Activated CD8-positive, alpha-beta T cell treated with anti-CD3 and anti-CD28 coated beads for 36 hours (primary cell): ENCODE data around the gene PCOLCE2. TPM values are rescaled to one million over a fixed set of nuclear protein-coding genes. Genes with fewer than 3 reads are reported as not detected.

Source experiments
- ATAC-seq: fragments of 200-7000 bp; cut with Tn5 transposase; one replicate; pipeline ENCODE4 v1.10.0; 2021; ENCODE audit warnings: mild to moderate bottlenecking, moderate library complexity
- CTCF ChIA-PET: fragments of 350-600 bp; sonication (Branson Sonifier 250); formaldehyde crosslinking; loops from one replicate; lab custom pipeline; 2021; ENCODE audit warnings: antibody characterized with exemption; lab: Charles Lee
- POLR2A ChIA-PET: fragments of 350-600 bp; sonication (Branson Sonifier 250); formaldehyde crosslinking; loops from one replicate; lab custom pipeline; 2021; ENCODE audit warnings: antibody characterized with exemption; lab: Charles Lee
- DNase-seq: peaks from one replicate; pipeline ENCODE4 v3.0.0-alpha.2; 2020
- H3K27ac Mint-ChIP-seq: one replicate; pipeline ENCODE4 v1.8.0; 2021; ENCODE audit warnings: mild to moderate bottlenecking, mixed read lengths
- H3K27me3 Mint-ChIP-seq: one replicate; pipeline ENCODE4 v1.8.0; 2021; ENCODE audit warnings: mixed read lengths
- H3K36me3 Mint-ChIP-seq: one replicate; pipeline ENCODE4 v1.8.0; 2021; ENCODE audit warnings: low read depth, mixed read lengths
- H3K4me1 Mint-ChIP-seq: one replicate; pipeline ENCODE4 v1.8.0; 2021; ENCODE audit warnings: low read depth, mixed read lengths
- H3K4me3 Mint-ChIP-seq: one replicate; pipeline ENCODE4 v1.8.0; 2021; ENCODE audit warnings: mild to moderate bottlenecking, moderate library complexity, mixed read lengths
- H3K9me3 Mint-ChIP-seq: one replicate; pipeline ENCODE4 v1.8.0; 2021; ENCODE audit warnings: mixed read lengths
- CTCF ChIP-seq: fragments of 200-600 bp; IDR thresholded peaks from one replicate; pipeline ENCODE4 v1.8.0; 2022; ENCODE audit warnings: antibody characterized with exemption, mild to moderate bottlenecking
- intact Hi-C: fragments of 100-400 bp; cut with micrococcal nuclease; formaldehyde crosslinking; loops from one replicate; pipeline ENCODE4 v1.10.0; 2022
- total RNA-seq, 2 experiments: library from RNA; stranded (reverse); gene quantifications; one replicate each; pipeline ENCODE4 v1.2.3, GENCODE V29; 2021

Gene PCOLCE2
- total RNA-seq, 2 experiments from 2014 or later, result 1.1 TPM

- ChIA-PET CTCF (no interaction called here), POLR2A (interaction anchor here (1.0 kb wide), 1 partner anchor 18 kb away, joined by 3 read pairs; no protein-coding TSS in a partner anchor)
- no peak overlapping the region for H3K27ac Mint-ChIP-seq
- intact Hi-C loops, result no loop called here
- no peak for DNase-seq
- H3K4me3 Mint-ChIP-seq, result no peak overlapping the region
- ATAC-seq, result no peak
- no peaks in the 10 kb centered on the region for H3K4me1 Mint-ChIP-seq
- H3K36me3 Mint-ChIP-seq, result no peaks in the 10 kb centered on the region
- no peak for TF ChIP-seq CTCF
- no peaks in the 10 kb centered on the region for H3K9me3 Mint-ChIP-seq
- peaks cover 15% of the 10 kb centered on the region for H3K27me3 Mint-ChIP-seq
Observed at GRCh38 chr3:142913432-142913831, 24.5 kb upstream of the PCOLCE2 start.

GRCh38 chr3:142912402-142913172 is 23.7 kb upstream of the PCOLCE2 start:
- POLR2A ChIA-PET, result interaction anchor here (1.0 kb wide), 1 partner anchor 19 kb away, joined by 3 read pairs; no protein-coding TSS in a partner anchor
- intact Hi-C loops, result no loop called here
- H3K27me3 Mint-ChIP-seq, result peaks cover 18% of the 10 kb centered on the region
- no peaks in the 10 kb centered on the region for H3K9me3 Mint-ChIP-seq
- no peaks in the 10 kb centered on the region for H3K4me1 Mint-ChIP-seq
- CTCF ChIA-PET, result interaction anchor here (0.8 kb wide), 1 partner anchor 84 kb away, joined by 3 read pairs; no protein-coding TSS in a partner anchor
- H3K27ac Mint-ChIP-seq, result no peak overlapping the region
- no peak overlapping the region for H3K4me3 Mint-ChIP-seq
- TF ChIP-seq CTCF, result no peak
- DNase-seq (no peak), ATAC-seq (no peak)
- H3K36me3 Mint-ChIP-seq, result no peaks in the 10 kb centered on the region

GRCh38 chr3:142910280-142910679 is 21.4 kb upstream of the PCOLCE2 start:
- ChIA-PET CTCF (no interaction called here), POLR2A (interaction anchor here (0.9 kb wide), 1 partner anchor 23 kb away, joined by 3 read pairs; no protein-coding TSS in a partner anchor)
- intact Hi-C loops, result no loop called here
- Mint-ChIP-seq H3K27ac (no peak overlapping the region), H3K4me1 (no peaks in the 10 kb centered on the region), H3K4me3 (no peak overlapping the region), H3K9me3 (no peaks in the 10 kb centered on the region), H3K36me3 (no peaks in the 10 kb centered on the region), H3K27me3 (peaks cover 23% of the 10 kb centered on the region)
- DNase-seq (no peak), ATAC-seq (no peak)
- TF ChIP-seq CTCF, result no peak

GRCh38 chr3:142909282-142909681 is 20.4 kb upstream of the PCOLCE2 start:
- TF ChIP-seq CTCF, result no peak
- Mint-ChIP-seq H3K36me3 (no peaks in the 10 kb centered on the region), H3K4me3 (no peak overlapping the region), H3K4me1 (peaks cover 8% of the 10 kb centered on the region), H3K27ac (no peak overlapping the region), H3K9me3 (no peaks in the 10 kb centered on the region), H3K27me3 (peaks cover 29% of the 10 kb centered on the region)
- DNase-seq (no peak), ATAC-seq (no peak)
- ChIA-PET POLR2A (interaction anchor here (0.9 kb wide), 1 partner anchor 24 kb away, joined by 3 read pairs; no protein-coding TSS in a partner anchor), CTCF (no interaction called here)
- intact Hi-C loops, result no loop called here

GRCh38 chr3:142907996-142908395 is 19.1 kb upstream of the PCOLCE2 start:
- POLR2A ChIA-PET, result no interaction called here

More at GRCh38 chr3:142907996-142908395, 19.1 kb upstream of the PCOLCE2 start:
- intact Hi-C loops, result no loop called here
- H3K36me3 Mint-ChIP-seq, result no peaks in the 10 kb centered on the region
- ATAC-seq, result no peak
- peaks cover 31% of the 10 kb centered on the region for H3K27me3 Mint-ChIP-seq
- H3K9me3 Mint-ChIP-seq, result no peaks in the 10 kb centered on the region
- DNase-seq, result no peak
- H3K4me3 Mint-ChIP-seq, result no peak overlapping the region
- H3K4me1 Mint-ChIP-seq, result peaks cover 8% of the 10 kb centered on the region
- TF ChIP-seq CTCF, result no peak
- CTCF ChIA-PET, result no interaction called here
- no peak overlapping the region for H3K27ac Mint-ChIP-seq
